Dedifferentiated amniotic fluid mesenchymal stem cell (primary cell): ENCODE results near the gene DTHD1.

Experiments used
- DNase-seq: peaks from one replicate; pipeline ENCODE4 v3.0.0-alpha.2; 2016; ENCODE audit errors: extremely low spot score

Gene DTHD1

GRCh38 chr4:36269533-36270173 is 11.8 kb upstream of the DTHD1 start:
- DNase-seq = no peak

GRCh38 chr4:36273276-36273675 is 8.1 kb upstream of the DTHD1 start:
- no peak for DNase-seq

- DNase-seq = no peak
Observed at GRCh38 chr4:36274158-36274557, 7.3 kb upstream of the DTHD1 start.

- DNase-seq = no peak
Observed at GRCh38 chr4:36277533-36277932, 3.9 kb upstream of the DTHD1 start.

DNA sequence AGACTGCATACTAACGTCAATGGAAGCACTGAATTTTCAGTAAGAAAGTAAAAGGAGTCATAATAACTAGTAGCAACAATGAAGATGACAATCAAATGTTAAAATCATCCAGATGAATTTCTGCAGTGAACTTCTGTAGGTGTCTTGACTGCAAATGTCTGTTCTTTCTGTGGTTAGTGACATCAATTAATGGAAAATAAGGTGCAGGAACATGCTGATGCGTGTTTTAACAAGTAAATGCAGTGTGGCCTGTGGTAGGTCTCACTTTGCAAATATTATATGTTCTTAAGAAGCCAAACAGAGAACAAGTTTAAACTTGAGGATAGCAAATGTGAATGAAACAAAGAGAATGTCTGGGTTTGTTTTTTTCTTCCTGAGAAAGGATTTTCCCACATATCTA is 2.6 kb upstream of the DTHD1 start:
- DNase-seq = no peak

DNA sequence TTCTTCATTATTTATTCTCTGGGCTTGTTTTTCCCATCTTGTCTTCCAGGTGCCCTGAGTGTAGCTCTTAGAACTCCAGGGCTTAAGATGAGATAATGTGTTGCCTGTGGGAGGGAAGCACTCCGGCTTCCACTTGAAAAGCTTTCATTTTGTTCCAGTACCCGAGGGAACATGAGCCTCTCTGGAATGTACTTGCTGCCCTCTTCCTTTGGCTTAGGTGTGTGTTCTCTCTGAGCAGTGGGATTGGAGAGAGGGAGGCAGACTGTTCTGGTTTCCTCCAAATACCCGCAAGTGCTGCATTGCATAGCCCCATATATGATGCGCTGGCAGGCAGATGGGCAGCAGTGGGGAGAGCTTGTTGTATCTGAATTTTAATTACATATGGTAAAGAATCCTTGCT is 861 bp upstream of the DTHD1 start:
- no peak for DNase-seq

DNA sequence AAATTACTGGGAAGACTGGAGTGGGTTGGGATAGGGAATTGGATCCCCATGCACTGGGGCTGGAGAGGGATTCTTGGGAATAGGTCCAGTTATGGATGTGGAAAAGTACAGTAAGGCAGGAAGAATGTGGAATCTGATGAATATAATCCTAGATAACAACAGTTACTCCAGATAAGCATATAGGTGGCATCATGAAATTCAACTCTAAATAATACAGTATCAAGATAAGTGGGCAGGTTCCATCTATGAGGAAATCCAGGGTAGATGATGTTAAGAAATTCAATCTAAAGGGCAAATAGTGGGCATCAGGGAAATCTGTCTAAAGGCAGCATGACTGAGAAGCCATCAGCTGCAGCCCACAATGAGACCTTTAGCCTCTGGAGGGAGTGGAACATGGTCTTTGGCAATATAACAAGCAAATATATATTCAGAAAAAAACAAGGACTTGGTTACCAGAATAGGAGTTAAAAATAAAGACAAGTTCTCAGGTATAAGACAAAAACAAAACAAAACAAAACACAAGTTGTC is 1.2 kb downstream of the DTHD1 start:
- DNase-seq = no peak

DNA sequence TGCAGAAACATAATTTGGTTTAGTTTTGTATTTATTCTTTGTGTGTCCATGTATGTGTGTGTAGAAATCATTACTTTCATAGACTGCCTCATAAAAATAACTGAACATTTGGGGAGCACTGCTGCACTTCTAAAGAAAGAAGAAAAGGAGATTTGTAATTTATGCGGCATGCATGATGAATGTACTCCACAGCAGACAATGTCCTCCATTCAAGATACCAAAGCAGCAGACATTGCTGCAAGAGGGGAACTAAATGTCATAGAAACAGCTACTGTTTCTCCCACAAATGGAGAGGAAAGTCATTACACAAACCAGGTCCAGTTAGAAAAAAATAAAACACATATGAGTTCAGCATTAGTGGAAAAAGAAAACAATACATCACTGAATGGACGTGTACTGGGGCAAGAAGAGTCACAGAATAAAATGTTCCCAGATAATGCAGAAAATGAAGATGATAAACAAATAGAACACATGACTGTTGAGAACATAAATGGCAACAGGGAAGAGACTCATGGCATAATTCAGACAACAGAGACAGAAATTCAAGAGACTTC is 2.6 kb downstream of the DTHD1 start:
- DNase-seq = no peak

DNA sequence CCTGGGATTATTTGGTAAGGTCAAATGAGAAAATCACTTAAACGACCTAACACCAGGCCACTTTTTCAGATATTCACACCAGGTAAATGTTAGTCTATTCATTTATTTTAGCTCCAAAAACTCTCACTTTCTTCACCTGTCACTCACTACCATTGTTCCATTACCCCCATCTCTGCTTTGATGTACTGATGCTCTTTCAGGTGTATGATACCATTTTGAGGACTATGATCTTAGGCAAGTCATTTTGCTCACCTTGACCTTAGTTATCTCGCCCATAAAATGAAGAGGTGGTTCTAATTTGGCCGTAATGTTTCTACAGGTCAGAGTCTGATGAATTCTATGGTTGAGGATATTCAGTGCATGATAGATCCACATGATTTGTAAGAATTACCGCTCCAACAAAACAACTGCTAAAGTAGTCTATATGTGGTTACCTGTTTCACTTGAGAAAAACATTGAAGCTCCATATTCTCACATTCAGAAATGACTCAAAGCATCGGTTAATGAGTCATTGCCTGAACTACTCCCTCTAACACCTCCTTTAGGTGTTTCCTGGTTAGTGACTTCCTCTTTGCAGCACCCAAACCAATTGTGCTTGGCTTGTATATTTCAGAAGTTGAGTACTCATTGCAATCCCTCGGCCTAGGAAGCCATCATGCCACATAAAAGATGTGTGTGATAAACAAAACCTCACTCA is 4.5 kb downstream of the DTHD1 start:
- no peak for DNase-seq

- no peak for DNase-seq
Observed at GRCh38 chr4:36286481-36286871, 5.1 kb downstream of the DTHD1 start.

- no peak for DNase-seq
Observed at GRCh38 chr4:36288731-36289426, 7.5 kb downstream of the DTHD1 start.

DNA sequence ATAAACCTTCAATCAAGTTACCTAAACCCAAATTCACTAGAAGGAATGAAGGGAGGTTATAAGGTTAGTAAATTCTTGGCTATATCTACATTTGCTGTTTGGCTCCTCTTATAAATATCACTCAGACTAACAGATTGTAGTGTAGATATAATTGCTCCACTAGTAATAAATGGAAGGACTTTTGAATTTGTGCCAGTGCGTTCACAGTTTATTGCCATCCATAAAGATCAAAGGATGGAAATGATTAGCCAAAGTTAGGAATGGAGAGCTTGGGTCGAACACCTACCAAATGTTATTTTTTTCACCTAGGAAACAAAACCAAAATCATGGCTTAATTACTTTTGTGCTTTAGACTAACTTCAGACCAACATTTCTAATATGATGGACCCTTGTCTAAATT is 9.2 kb downstream of the DTHD1 start:
- DNase-seq = no peak

DNA sequence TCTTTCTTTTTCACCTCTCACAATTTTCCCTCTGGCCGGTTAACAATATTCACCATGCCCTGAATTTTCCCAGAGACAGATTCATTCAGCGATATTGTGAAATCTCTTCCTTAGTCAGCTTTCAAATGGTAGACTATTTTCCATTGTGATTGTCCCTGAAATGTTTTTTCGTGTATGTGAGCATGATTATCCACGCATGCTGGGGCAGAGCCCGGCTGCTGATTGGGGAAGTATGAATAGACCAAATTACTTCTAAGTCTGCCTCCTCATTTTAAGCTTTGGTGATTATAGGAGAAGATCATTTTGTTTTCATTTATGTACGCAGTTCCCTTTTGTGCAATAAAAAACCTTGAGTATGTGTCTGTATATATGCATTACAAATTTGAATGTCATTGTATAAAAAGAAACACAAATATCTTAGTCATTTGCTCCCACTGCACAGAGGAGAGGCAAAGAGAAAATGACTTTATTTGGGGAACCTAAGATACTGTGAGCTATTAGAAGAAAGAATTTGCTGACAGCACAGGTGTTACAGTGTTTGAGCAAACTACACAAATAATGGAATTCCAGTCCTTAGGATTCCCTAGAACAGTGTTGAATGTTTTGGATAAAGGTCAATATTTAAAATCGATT is 11.3 kb downstream of the DTHD1 start:
- no peak for DNase-seq

- no peak for DNase-seq
Observed at GRCh38 chr4:36301127-36301526, 19.7 kb downstream of the DTHD1 start.

- no peak for DNase-seq
Observed at GRCh38 chr4:36303426-36304137, 22.2 kb downstream of the DTHD1 start.

GRCh38 chr4:36304138-36304681 is 22.8 kb downstream of the DTHD1 start:
- no peak for DNase-seq

- DNase-seq = no peak
Observed at GRCh38 chr4:36308150-36308549, 26.7 kb downstream of the DTHD1 start.

GRCh38 chr4:36310216-36310615 is 28.8 kb downstream of the DTHD1 start:
- no peak for DNase-seq

- DNase-seq = no peak
Observed at GRCh38 chr4:36310793-36311192, 29.4 kb downstream of the DTHD1 start.

- no peak for DNase-seq
Observed at GRCh38 chr4:36312511-36312910, 31.1 kb downstream of the DTHD1 start.

DNA sequence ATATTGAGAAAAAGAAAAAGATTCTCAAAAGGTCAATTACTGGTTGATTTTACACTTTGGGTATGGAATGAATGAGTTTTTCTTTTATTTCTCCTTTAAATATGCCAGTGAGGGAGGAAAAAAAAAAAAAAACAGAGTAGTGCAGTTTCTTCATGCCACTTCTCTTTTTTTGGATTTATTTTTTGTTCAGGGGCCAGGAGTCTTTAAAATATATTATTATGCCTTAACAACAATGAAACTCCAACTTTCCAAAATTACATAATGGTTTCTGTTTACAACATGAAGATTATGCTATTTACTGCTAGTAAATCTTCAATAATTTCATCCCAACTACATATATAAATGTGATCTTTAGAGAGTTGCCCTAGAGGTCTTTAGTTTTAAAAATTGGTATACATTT is 31.9 kb downstream of the DTHD1 start:
- DNase-seq = no peak
